Ovary (tissue), 9 donors: ENCODE data around the gene KRT9. TPM values are rescaled to one million over a fixed set of nuclear protein-coding genes. Genes with fewer than 3 reads are reported as not detected.

ENCODE experiments used
- DNase-seq, 5 donors: peaks; one replicate each; pipeline ENCODE4 v3.0.0-alpha.2; 2019 to 2020
- H3K27ac ChIP-seq, 2 donors: fragments of 200-600 bp; one replicate each; pipeline versions ENCODE4 v1.5.1 to v1.8.0; 2019 to 2022
- H3K27me3 ChIP-seq: fragments of 200-600 bp; one replicate; pipeline ENCODE4 v1.8.0; 2022
- H3K36me3 ChIP-seq: fragments of 200-600 bp; sonication (generic); one replicate; pipeline ENCODE4 v1.5.1; 2019
- H3K4me1 ChIP-seq: one replicate; pipeline ENCODE4 v1.8.1; 2013; ENCODE audit warnings: mild to moderate bottlenecking, moderate library complexity; ENCODE audit not compliant: insufficient read depth
- H3K4me3 ChIP-seq: fragments of 200-600 bp; sonication (generic); one replicate; pipeline ENCODE4 v1.5.1; 2017
- H3K9me3 ChIP-seq, 2 donors: fragments of 200-600 bp in 1 of 2; sonication (generic) in 1 of 2; one replicate each; pipeline versions ENCODE4 v1.5.1 to v1.8.1; 2013 to 2019; ENCODE audit warnings: mild to moderate bottlenecking in 1 of 2, moderate library complexity in 1 of 2
- EP300 ChIP-seq: sonication (generic); formaldehyde crosslinking; IDR thresholded peaks from one replicate; pipeline ENCODE4 v1.6.1; 2017; ENCODE audit warnings: antibody characterized with exemption
- POLR2A ChIP-seq: fragments of 450-650 bp; IDR thresholded peaks from one replicate; pipeline ENCODE4 v1.6.1; 2017; ENCODE audit warnings: antibody characterized with exemption, mild to moderate bottlenecking, moderate library complexity
- WGBS, 3 donors: extraction: QIAGEN DNeasy Blood & Tissue Kit in 1 of 3; methylation state at CpG; one replicate each; pipeline versions ENCODE4 v1.1.5 to v1.1.7; 2013 to 2017; 5-methylcytosine and 5-hydroxymethylcytosine counted together
- intact Hi-C, 4 donors: fragments of 100-400 bp; cut with DNase I; formaldehyde crosslinking; loops; one replicate each; pipeline versions ENCODE4 v1.11.0 to v1.15.1; 2022 to 2023
- polyA plus RNA-seq, 2 donors: library from polyadenylated mRNA; stranded (reverse); fragments of 200-250 nt in 1 of 2; fragments of 350-450 nt in 1 of 2; fragmentation: Illumina TruSeq in 1 of 2; extraction: RNeasy Lipid Tissue Mini Kit (QIAGEN cat#74804) in 1 of 2; gene quantifications; one replicate each; pipeline ENCODE4 v1.2.3, GENCODE V29; 2013 to 2014
- total RNA-seq, 7 donors: library from RNA; depleted of rRNA in 2 of 7; stranded (reverse); fragments of >200 nt in 2 of 7; fragmentation: NEBNext Ultra II Directional in 3 of 7; extraction: Animal tissue kit (Norgen Biotek cat#: 25700) in 3 of 7; gene quantifications; one replicate each; pipeline versions ENCODE4 v1.1.0 to v1.2.4, GENCODE V29; 2016 to 2023
- TF ChIP-seq, protein P1 (sequence below), 3 donors: fragments of 450-650 bp in 2 of 3; fragments of 200-600 bp in 1 of 3; IDR thresholded peaks; one replicate each; pipeline versions ENCODE4 v1.5.1 to v1.8.0; 2016 to 2022; ENCODE audit warnings: antibody characterized with exemption in 3 of 3, mild to moderate bottlenecking in 1 of 3
- donor health status: DM: no; HTN: no; CAD: no; lungs with moderate emphysema.
- donor health status: DM: no; HTN: no; CAD: no.
- donor health status: Bipolar disorder and iron deficiency.
- donor health status: DM: yes; HTN: yes; CAD: no.
- donor health status: DM: no; HTN: no; CAD: no.
- donor health status: DM: yes; HTN: yes; CAD: no.

The KRT9 gene
- total and polyA plus RNA-seq, 9 donors, result not detected

- Histone ChIP-seq H3K9me3 (no peaks in the 10 kb centered on the region), H3K4me3 (no peak overlapping the region), H3K27me3 (no peaks in the 10 kb centered on the region), H3K27ac (no peak overlapping the region), H3K36me3 (no peaks in the 10 kb centered on the region), H3K4me1 (no peaks in the 10 kb centered on the region)
- intact Hi-C loops, result loop anchor here in 1 of 4 donors (10.0 kb wide), 1 partner anchor 625 kb away; no protein-coding TSS in a partner anchor
- 76 to 80% (median 78%) methylated on average over 7 of the region's 7 CpGs for WGBS, 3 donors
- no peak for TF ChIP-seq POLR2A
- TF ChIP-seq, protein P1, sequence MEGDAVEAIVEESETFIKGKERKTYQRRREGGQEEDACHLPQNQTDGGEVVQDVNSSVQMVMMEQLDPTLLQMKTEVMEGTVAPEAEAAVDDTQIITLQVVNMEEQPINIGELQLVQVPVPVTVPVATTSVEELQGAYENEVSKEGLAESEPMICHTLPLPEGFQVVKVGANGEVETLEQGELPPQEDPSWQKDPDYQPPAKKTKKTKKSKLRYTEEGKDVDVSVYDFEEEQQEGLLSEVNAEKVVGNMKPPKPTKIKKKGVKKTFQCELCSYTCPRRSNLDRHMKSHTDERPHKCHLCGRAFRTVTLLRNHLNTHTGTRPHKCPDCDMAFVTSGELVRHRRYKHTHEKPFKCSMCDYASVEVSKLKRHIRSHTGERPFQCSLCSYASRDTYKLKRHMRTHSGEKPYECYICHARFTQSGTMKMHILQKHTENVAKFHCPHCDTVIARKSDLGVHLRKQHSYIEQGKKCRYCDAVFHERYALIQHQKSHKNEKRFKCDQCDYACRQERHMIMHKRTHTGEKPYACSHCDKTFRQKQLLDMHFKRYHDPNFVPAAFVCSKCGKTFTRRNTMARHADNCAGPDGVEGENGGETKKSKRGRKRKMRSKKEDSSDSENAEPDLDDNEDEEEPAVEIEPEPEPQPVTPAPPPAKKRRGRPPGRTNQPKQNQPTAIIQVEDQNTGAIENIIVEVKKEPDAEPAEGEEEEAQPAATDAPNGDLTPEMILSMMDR (IDR thresholded peaks at IDR 0.05), result no peak
- TF ChIP-seq EP300, result no peak
- no peak for DNase-seq
These were observed 31.7 kb downstream of the KRT9 start for GRCh38 chr17:41539979-41540701.

DNA sequence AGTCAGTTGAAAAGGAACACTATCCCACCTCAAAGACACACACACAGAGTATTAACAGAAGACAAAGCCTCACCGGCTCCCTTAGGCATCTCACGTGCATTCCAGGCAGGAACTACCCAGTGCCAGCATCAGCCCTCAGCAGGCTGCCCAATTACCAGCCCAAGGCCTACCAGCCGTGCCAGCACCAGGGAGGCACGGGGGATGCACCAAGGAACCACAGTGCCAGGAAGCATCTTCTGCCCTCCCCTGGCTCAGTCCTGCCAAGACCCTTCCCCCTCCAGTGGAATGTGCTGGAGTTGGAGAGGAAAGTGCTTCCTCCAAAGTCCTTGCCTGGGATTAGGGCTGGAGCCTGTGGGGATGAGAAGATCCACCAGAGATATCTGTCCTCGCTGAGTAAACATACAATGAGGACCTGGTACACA lies 32.8 kb downstream of the KRT9 start:
- no peaks in the 10 kb centered on the region for H3K27me3 ChIP-seq
- DNase-seq, result no peak
- no peaks in the 10 kb centered on the region for H3K4me1 ChIP-seq
- no peak overlapping the region for H3K4me3 ChIP-seq
- intact Hi-C loops, result no loop called here
- H3K36me3 ChIP-seq, result no peaks in the 10 kb centered on the region
- WGBS, 3 donors, result 37 to 56% (median 43%) methylated on average over 5 of the region's 5 CpGs
- no peaks in the 10 kb centered on the region for H3K9me3 ChIP-seq
- no peak overlapping the region for H3K27ac ChIP-seq
- TF ChIP-seq EP300, result no peak
- no peak for TF ChIP-seq POLR2A
- TF ChIP-seq, protein P1 (IDR thresholded peaks at IDR 0.05), result no peak

DNA sequence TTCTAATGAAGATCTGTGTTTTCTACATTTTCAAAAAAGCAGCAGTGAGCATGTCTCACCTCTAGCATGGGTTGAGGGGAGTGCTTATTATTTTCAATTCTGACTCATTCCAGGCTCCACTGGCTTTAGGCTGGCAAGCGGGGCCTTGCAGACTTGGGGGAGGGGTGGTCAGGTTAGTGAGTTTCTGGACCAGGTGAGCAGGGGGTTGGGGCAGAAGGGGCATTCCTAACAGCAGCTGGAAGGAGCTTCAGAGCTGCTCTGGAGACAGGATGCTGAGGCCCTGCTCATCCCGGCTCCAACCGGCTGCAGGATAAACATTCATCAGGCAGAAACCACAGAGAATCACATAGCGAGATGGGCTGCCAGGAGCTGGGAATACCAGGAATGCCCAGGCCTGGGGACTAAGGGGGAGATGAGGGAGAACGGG lies 33.3 kb downstream of the KRT9 start:
- TF ChIP-seq, protein P1 (IDR thresholded peaks at IDR 0.05), result no peak
- TF ChIP-seq POLR2A (no peak), EP300 (no peak)
- WGBS, 3 donors, result 26 to 51% (median 39%) methylated on average over 5 of the region's 5 CpGs
- Histone ChIP-seq H3K4me1 (no peaks in the 10 kb centered on the region), H3K9me3 (no peaks in the 10 kb centered on the region), H3K36me3 (no peaks in the 10 kb centered on the region), H3K4me3 (no peak overlapping the region), H3K27ac (no peak overlapping the region), H3K27me3 (no peaks in the 10 kb centered on the region)
- no peak for DNase-seq
- intact Hi-C loops, result no loop called here

DNA sequence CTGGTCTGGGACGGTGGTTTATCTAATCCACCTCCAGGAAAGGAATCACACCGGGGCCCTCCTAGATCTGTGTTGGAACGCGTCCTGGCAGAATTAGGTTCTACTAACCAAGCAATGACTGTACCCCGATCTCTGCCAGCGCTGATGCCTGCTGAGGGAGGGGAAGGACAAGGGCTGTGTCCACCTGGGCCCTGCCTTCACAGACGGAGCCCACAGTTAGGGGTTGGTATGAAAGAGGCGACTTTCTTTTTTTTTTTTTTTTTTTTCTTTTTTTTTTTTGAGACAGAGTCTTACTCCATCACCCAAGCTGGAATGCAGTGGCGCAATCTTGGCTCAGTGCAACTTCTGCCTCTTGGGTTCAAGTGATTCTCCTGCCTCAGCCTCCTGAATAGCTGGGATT lies 33.9 kb downstream of the KRT9 start:
- 90 to 94% (median 92%) methylated on average over 9 of the region's 9 CpGs for WGBS, 3 donors
- TF ChIP-seq EP300 (no peak), POLR2A (no peak)
- TF ChIP-seq, protein P1 (IDR thresholded peaks at IDR 0.05), result no peak
- DNase-seq, result no peak
- no peaks in the 10 kb centered on the region for H3K9me3 ChIP-seq
- intact Hi-C loops, result no loop called here
- no peaks in the 10 kb centered on the region for H3K27me3 ChIP-seq
- no peak overlapping the region for H3K27ac ChIP-seq
- H3K36me3 ChIP-seq, result no peaks in the 10 kb centered on the region
- H3K4me3 ChIP-seq, result no peak overlapping the region
- no peaks in the 10 kb centered on the region for H3K4me1 ChIP-seq
